HepG2 (cell line): ENCODE measurements around the gene ARHGAP22. TPM values are rescaled to one million over a fixed set of nuclear protein-coding genes. Genes with fewer than 3 reads are reported as not detected.

Source experiments
- ATAC-seq: fragments of 200-7000 bp; cut with Tn5 transposase; 3 replicates; pipeline ENCODE4 v1.9.1; 2020; ENCODE audit warnings: mild to moderate bottlenecking, moderate library complexity
- BruUV-seq: library from RNA; stranded (reverse); fragments of 400-500 nt; replicated peaks from 2 replicates; lab custom pipeline; 2021; lab: Mats Ljungman, UMichigan
- CTCF ChIA-PET: fragments of 300-600 bp; formaldehyde crosslinking; extraction: SDS; loops from one replicate; lab custom pipeline; 2021; ENCODE audit warnings: low total read pairs, inconsistent platforms, low intra/inter-chr PET ratio; lab: Yijun Ruan, JAX
- POLR2A ChIA-PET: fragments of 350-600 bp; sonication (Branson Sonifier 250); formaldehyde crosslinking; loops from one replicate; lab custom pipeline; 2020; ENCODE audit warnings: antibody characterized with exemption, inconsistent platforms; lab: Yijun Ruan, JAX
- DNase-seq: peaks from one replicate; pipeline ENCODE4 v3.0.0-alpha.2; 2015; ENCODE audit warnings: low spot score
- FAIRE-seq: peaks from 3 replicates; lab custom pipeline; 2011; peaks lifted over from hg19 to GRCh38; lab: Jason Lieb, UNC
- H2AFZ ChIP-seq: one replicate; pipeline ENCODE4 v1.6.1; 2011; ENCODE audit warnings: low read length, inconsistent platforms
- H3K27ac ChIP-seq: fragments of 300-600 bp; 3 replicates; pipeline ENCODE4 v1.8.0; 2011; ENCODE audit warnings: mixed run types, mild to moderate bottlenecking, mixed read lengths, low read length, inconsistent platforms; ENCODE audit not compliant: insufficient read depth; ENCODE audit errors: extremely low read length
- H3K27me3 ChIP-seq, 2 experiments: fragments of 200-600 bp in 1 of 2; 2 replicates in 1 of 2; 3 replicates in 1 of 2; pipeline versions ENCODE4 v1.6.0 to v1.8.0; 2011; ENCODE audit warnings: low read length in 2 of 2, mild to moderate bottlenecking in 2 of 2, moderate library complexity in 2 of 2, inconsistent platforms in 1 of 2; ENCODE audit not compliant: insufficient read depth in 2 of 2, control insufficient read depth in 1 of 2
- H3K36me3 ChIP-seq, 2 experiments: fragments of 200-600 bp in 1 of 2; replicated peaks in 1 of 2; 2 replicates in 1 of 2; 3 replicates in 1 of 2; pipeline versions ENCODE4 v1.5.1 to v1.8.0; 2011; ENCODE audit warnings: low read length in 2 of 2, inconsistent platforms in 1 of 2; ENCODE audit not compliant: insufficient read depth in 2 of 2, control insufficient read depth in 1 of 2
- H3K4me1 ChIP-seq: 2 replicates; pipeline ENCODE4 v1.5.1; 2012; ENCODE audit warnings: low read length, inconsistent platforms; ENCODE audit not compliant: insufficient read depth
- H3K4me2 ChIP-seq: 2 replicates; pipeline ENCODE4 v1.6.0; 2011; ENCODE audit warnings: low read depth, low read length, inconsistent platforms
- H3K4me3 ChIP-seq, 3 experiments: fragments of 200-600 bp in 1 of 3; sonication (generic), shearing (Covaris generic) in 1 of 3; replicated peaks in 1 of 3; 2 replicates each; pipeline ENCODE4 v1.5.1; 2011 to 2016; ENCODE audit warnings: low read length in 3 of 3, inconsistent platforms in 2 of 3, low read depth in 2 of 3, mild to moderate bottlenecking in 2 of 3, control low read depth in 1 of 3, mixed read lengths in 1 of 3; ENCODE audit not compliant: insufficient read depth in 1 of 3
- H3K79me2 ChIP-seq: one replicate; pipeline ENCODE4 v1.6.1; 2011; ENCODE audit warnings: low read length, inconsistent platforms; ENCODE audit not compliant: insufficient read depth
- H3K9ac ChIP-seq: 2 replicates; pipeline ENCODE4 v1.6.0; 2011; ENCODE audit warnings: mild to moderate bottlenecking, low read depth, low read length, inconsistent platforms; ENCODE audit not compliant: insufficient read depth
- H3K9me3 ChIP-seq: 2 replicates; pipeline ENCODE4 v1.5.1; 2012; ENCODE audit warnings: mild to moderate bottlenecking, low read length
- H4K20me1 ChIP-seq: 2 replicates; pipeline ENCODE4 v1.6.0; 2011; ENCODE audit warnings: inconsistent platforms, mild to moderate bottlenecking, low read length, moderate library complexity; ENCODE audit not compliant: insufficient read depth
- EED ChIP-seq: sonication (generic); formaldehyde crosslinking; IDR thresholded peaks from 2 replicates; pipeline ENCODE4 v1.5.0; 2020; ENCODE audit warnings: mild to moderate bottlenecking, missing genetic modification reagents
- NFIB ChIP-seq: sonication (generic); formaldehyde crosslinking; IDR thresholded peaks from 2 replicates; pipeline ENCODE4 v1.9.0; 2021; ENCODE audit warnings: missing genetic modification reagents, mild to moderate bottlenecking, borderline replicate concordance
- NFIC ChIP-seq: IDR thresholded peaks from 2 replicates; pipeline ENCODE4 v1.6.1; 2012; ENCODE audit warnings: mild to moderate bottlenecking, low read length, inconsistent platforms
- SNAPC4 ChIP-seq: sonication (generic); formaldehyde crosslinking; IDR thresholded peaks from 2 replicates; pipeline ENCODE4 v1.4.0; 2020; ENCODE audit warnings: mild to moderate bottlenecking, missing genetic modification reagents
- SRSF1 ChIP-seq: fragments of 200-400 bp; formaldehyde crosslinking; optimal IDR thresholded peaks from 2 replicates; pipeline ENCODE3; 2017; ENCODE audit warnings: mild to moderate bottlenecking, low read depth, low read length, moderate library complexity
- ZNF121 ChIP-seq: sonication (generic); formaldehyde crosslinking; IDR thresholded peaks from 2 replicates; pipeline ENCODE4 v1.5.0; 2020; ENCODE audit warnings: mild to moderate bottlenecking, missing genetic modification reagents
- ZNF232 ChIP-seq: sonication (generic); formaldehyde crosslinking; IDR thresholded peaks from 2 replicates; pipeline ENCODE4 v1.4.0; 2020; ENCODE audit warnings: missing genetic modification reagents, borderline replicate concordance
- ZNF549 ChIP-seq: sonication (generic); formaldehyde crosslinking; IDR thresholded peaks from 2 replicates; pipeline ENCODE4 v1.5.0; 2020; ENCODE audit warnings: missing genetic modification reagents
- ZSCAN22 ChIP-seq: sonication (generic); formaldehyde crosslinking; IDR thresholded peaks from 2 replicates; pipeline ENCODE4 v1.4.0; 2020; ENCODE audit warnings: mild to moderate bottlenecking, missing genetic modification reagents
- WGBS: methylation state at CpG from one replicate; pipeline ENCODE4 v1.1.6; 2017; ENCODE audit warnings: low lambda C conversion rate; 5-methylcytosine and 5-hydroxymethylcytosine counted together
- in situ Hi-C: cut with HindIII; loops from 2 replicates; pipeline ENCODE4 v1.10.0; 2017; ENCODE audit warnings: low pct_unique_long_range_greater_than_20kb; ENCODE audit not compliant: extremely low pct_ligation_motif_present
- intact Hi-C: fragments of 100-400 bp; cut with micrococcal nuclease; formaldehyde crosslinking; loops from one replicate; pipeline ENCODE4 v1.10.0; 2022; ENCODE audit not compliant: unreplicated experiment
- polyA plus RNA-seq, 8 experiments: library from polyadenylated mRNA; depleted of rRNA in 3 of 8; stranded (reverse) in 7 of 8; unstranded in 1 of 8; fragments of >200 nt; fragmentation: Illumina TruSeq in 4 of 8; extraction: Trizol in 4 of 8; gene quantifications; 2 replicates each; pipeline versions ENCODE4 v1.2.1 to v1.2.3, GENCODE V29; 2011 to 2016; ENCODE audit warnings: low read depth in 4 of 8, missing spikeins in 1 of 8, mixed read lengths in 1 of 8; ENCODE audit not compliant: insufficient read depth in 1 of 8
- total RNA-seq, 5 experiments: library from RNA; depleted of rRNA; stranded (reverse); fragments of >200 nt; fragmentation: Illumina TruSeq; extraction: Trizol; gene quantifications; 2 replicates each; pipeline ENCODE4 v1.2.3, GENCODE V29; 2016; ENCODE audit warnings: low read depth in 1 of 5

ARHGAP22 gene
- total and polyA plus RNA-seq, 2 of the 13 experiments (the other 11 are each of a cell fraction or from before 2014, with no cell fraction given): 0.08 to 0.38 TPM

- TF ChIP-seq SNAPC4 (CRISPR knock-in tag) (no peak), NFIC (no peak), EED (CRISPR knock-in tag) (no peak), ZNF549 (CRISPR knock-in tag) (no peak), ZNF121 (CRISPR knock-in tag) (no peak), ZNF232 (CRISPR knock-in tag) (no peak)
Observed at GRCh38 chr10:48545462-48546145, 59.3 kb downstream of the ARHGAP22 start (continued).

GRCh38 chr10:48543182-48543844 is 61.6 kb downstream of the ARHGAP22 start:
- no peaks in the 10 kb centered on the region for H3K36me3 ChIP-seq
- no peaks in the 10 kb centered on the region for H4K20me1 ChIP-seq
- H3K9me3 ChIP-seq: no peaks in the 10 kb centered on the region
- no peak overlapping the region for H3K27ac ChIP-seq
- ChIA-PET POLR2A (no interaction called here), CTCF (no interaction called here)
- ATAC-seq: no peak; the same call in 2 of the 3 replicates
- WGBS: 38% methylated on average over 1 of the region's 3 CpGs
- no peak overlapping the region for H2AFZ ChIP-seq
- H3K4me2 ChIP-seq: no peak overlapping the region
- intact Hi-C loops: no loop called here
- FAIRE-seq: no peak
- no TSS peak for BruUV-seq
- DNase-seq: no peak
- no peak overlapping the region for H3K9ac ChIP-seq
- H3K27me3 ChIP-seq: peaks cover 5% of the 10 kb centered on the region in 2 experiments; a peak in 3 of 5 replicates
- in situ Hi-C loops: no loop called here
- no peaks in the 10 kb centered on the region for H3K79me2 ChIP-seq
- TF ChIP-seq ZSCAN22 (CRISPR knock-in tag) (no peak), NFIB (CRISPR knock-in tag) (no peak), SRSF1 (no peak)
- no peaks in the 10 kb centered on the region for H3K4me1 ChIP-seq
- H3K4me3 ChIP-seq: no peak overlapping the region
